CD4-positive, alpha-beta T cell treated with Interleukin-10 for 1 hour (primary cell): Measurements from ENCODE around the gene IGFBP5.

Experiments
- DNase-seq: peaks from one replicate; pipeline ENCODE4 v3.0.0-alpha.2; 2020

The IGFBP5 gene

GRCh38 chr2:216663106-216663505 lies 32.2 kb downstream of the IGFBP5 start:
- no peak for DNase-seq

- DNase-seq: no peak
These were observed 33.5 kb downstream of the IGFBP5 start for GRCh38 chr2:216661639-216662375.

- no peak for DNase-seq
These were observed 34.3 kb downstream of the IGFBP5 start for GRCh38 chr2:216661051-216661450.

- no peak for DNase-seq
These were observed 34.9 kb downstream of the IGFBP5 start for GRCh38 chr2:216660496-216660895.

- DNase-seq: no peak
These were observed 36.1 kb downstream of the IGFBP5 start for GRCh38 chr2:216659276-216659675.

GRCh38 chr2:216658757-216659156 lies 36.6 kb downstream of the IGFBP5 start:
- no peak for DNase-seq

- DNase-seq: no peak
These were observed 37.4 kb downstream of the IGFBP5 start for GRCh38 chr2:216657980-216658379.

- no peak for DNase-seq
These were observed 38.1 kb downstream of the IGFBP5 start for GRCh38 chr2:216657086-216657855.

- no peak for DNase-seq
These were observed 40.8 kb downstream of the IGFBP5 start for GRCh38 chr2:216654528-216655052.

- no peak for DNase-seq
These were observed 41.4 kb downstream of the IGFBP5 start for GRCh38 chr2:216653931-216654365.

- DNase-seq: no peak
These were observed 42.1 kb downstream of the IGFBP5 start for GRCh38 chr2:216653093-216653799.

- no peak for DNase-seq
These were observed 42.8 kb downstream of the IGFBP5 start for GRCh38 chr2:216652566-216652965.

GRCh38 chr2:216651351-216651881 lies 43.9 kb downstream of the IGFBP5 start:
- no peak for DNase-seq

GRCh38 chr2:216650626-216651257 lies 44.6 kb downstream of the IGFBP5 start:
- DNase-seq: no peak

- no peak for DNase-seq
These were observed 45.8 kb downstream of the IGFBP5 start for GRCh38 chr2:216649574-216649973.

- DNase-seq: no peak
These were observed 47.2 kb downstream of the IGFBP5 start for GRCh38 chr2:216648105-216648504.

- no peak for DNase-seq
These were observed 49.2 kb downstream of the IGFBP5 start for GRCh38 chr2:216646116-216646515.

- no peak for DNase-seq
These were observed 49.8 kb downstream of the IGFBP5 start for GRCh38 chr2:216645636-216645950.

GRCh38 chr2:216644842-216645635 lies 50.3 kb downstream of the IGFBP5 start:
- DNase-seq: no peak

- DNase-seq: no peak
These were observed 51.2 kb downstream of the IGFBP5 start for GRCh38 chr2:216643986-216644659.

- DNase-seq: no peak
These were observed 57.9 kb downstream of the IGFBP5 start for GRCh38 chr2:216637472-216637871.
